GM12872 (cell line): Measurements from ENCODE around the gene HUNK.

Experiments used
- TF ChIP-seq, protein P1 (sequence below): IDR thresholded peaks from 3 replicates; pipeline ENCODE4 v1.5.1; 2011; ENCODE audit warnings: low read depth, mild to moderate bottlenecking, low read length, moderate library complexity; ENCODE audit not compliant: insufficient read depth

Gene HUNK

DNA sequence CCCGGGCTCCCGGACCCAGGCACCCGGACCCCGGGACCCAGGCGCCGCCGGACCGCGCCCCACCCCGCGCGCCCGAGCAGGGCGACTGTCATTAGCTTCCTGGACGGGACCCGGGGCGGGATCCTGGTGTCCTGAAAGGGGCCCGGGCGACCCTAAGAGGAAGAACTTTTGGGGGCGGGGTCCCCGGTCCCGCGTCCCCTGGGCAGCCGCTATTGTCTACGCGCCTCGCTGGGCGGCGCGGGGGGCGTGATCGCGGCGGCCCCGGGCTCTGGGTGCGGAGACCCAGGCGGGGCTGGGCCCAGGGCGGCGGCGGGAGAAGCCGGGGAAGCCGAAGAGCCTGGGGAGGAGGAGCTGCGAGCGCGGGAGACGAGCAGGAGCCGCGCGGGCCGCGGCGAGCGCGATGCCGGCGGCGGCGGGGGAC is 465 bp downstream of the HUNK start:
- TF ChIP-seq, protein P1, sequence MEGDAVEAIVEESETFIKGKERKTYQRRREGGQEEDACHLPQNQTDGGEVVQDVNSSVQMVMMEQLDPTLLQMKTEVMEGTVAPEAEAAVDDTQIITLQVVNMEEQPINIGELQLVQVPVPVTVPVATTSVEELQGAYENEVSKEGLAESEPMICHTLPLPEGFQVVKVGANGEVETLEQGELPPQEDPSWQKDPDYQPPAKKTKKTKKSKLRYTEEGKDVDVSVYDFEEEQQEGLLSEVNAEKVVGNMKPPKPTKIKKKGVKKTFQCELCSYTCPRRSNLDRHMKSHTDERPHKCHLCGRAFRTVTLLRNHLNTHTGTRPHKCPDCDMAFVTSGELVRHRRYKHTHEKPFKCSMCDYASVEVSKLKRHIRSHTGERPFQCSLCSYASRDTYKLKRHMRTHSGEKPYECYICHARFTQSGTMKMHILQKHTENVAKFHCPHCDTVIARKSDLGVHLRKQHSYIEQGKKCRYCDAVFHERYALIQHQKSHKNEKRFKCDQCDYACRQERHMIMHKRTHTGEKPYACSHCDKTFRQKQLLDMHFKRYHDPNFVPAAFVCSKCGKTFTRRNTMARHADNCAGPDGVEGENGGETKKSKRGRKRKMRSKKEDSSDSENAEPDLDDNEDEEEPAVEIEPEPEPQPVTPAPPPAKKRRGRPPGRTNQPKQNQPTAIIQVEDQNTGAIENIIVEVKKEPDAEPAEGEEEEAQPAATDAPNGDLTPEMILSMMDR, result no peak

- TF ChIP-seq, protein P1, result peak; percentile 44; the same call in 1 of the 3 replicates
These were observed 1.1 kb downstream of the HUNK start for GRCh38 chr21:31873696-31874599.

- TF ChIP-seq, protein P1, result no peak
These were observed 2.0 kb downstream of the HUNK start for GRCh38 chr21:31874812-31875212.

DNA sequence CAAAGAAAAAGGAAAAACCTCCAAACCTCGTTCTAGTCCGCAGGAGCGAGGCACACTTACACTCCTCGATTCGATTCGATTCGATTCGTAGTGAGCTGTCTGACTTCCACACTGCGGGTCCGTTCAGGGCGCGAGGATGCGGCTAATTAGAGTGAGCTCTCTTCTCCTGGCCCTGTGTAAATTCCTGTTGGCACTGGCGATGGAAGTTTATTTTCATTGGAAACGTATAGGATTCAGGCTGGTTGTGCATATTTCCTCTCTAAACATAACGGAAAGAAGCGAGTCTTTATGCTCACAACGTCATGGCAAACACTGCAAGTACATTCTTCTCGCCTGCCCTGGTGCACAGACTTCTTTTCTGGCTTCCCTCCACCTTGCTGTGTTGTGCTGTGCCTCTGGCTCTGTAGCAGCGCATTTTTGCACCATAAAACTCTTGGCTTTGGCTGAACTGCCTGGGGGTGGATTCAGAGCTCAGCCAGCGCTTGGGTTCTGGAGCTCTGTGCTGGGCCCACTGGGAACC is 2.7 kb downstream of the HUNK start:
- TF ChIP-seq, protein P1, result no peak

GRCh38 chr21:31877463-31877957 is 4.7 kb downstream of the HUNK start:
- TF ChIP-seq, protein P1, result no peak

- TF ChIP-seq, protein P1, result no peak
These were observed 6.0 kb downstream of the HUNK start for GRCh38 chr21:31878831-31879230.

- TF ChIP-seq, protein P1, result no peak
These were observed 6.4 kb downstream of the HUNK start for GRCh38 chr21:31879241-31879650.
